HG03175 (cell line): ENCODE results near the gene VTN.

Experiments
- ATAC-seq: cut with Tn5 transposase; IDR thresholded peaks from one replicate; pipeline ENCODE4 v1.9.1; 2021; ENCODE audit warnings: mild to moderate bottlenecking, moderate library complexity; ENCODE audit not compliant: unreplicated experiment

VTN gene

GRCh38 chr17:28370744-28371103, 617 bp upstream of the VTN start:
- ATAC-seq = no peak

- ATAC-seq = no peak
Measured at GRCh38 chr17:28369684-28370034, 448 bp downstream of the VTN start.

- no peak for ATAC-seq
Measured at GRCh38 chr17:28368915-28369683, 1.0 kb downstream of the VTN start.

DNA sequence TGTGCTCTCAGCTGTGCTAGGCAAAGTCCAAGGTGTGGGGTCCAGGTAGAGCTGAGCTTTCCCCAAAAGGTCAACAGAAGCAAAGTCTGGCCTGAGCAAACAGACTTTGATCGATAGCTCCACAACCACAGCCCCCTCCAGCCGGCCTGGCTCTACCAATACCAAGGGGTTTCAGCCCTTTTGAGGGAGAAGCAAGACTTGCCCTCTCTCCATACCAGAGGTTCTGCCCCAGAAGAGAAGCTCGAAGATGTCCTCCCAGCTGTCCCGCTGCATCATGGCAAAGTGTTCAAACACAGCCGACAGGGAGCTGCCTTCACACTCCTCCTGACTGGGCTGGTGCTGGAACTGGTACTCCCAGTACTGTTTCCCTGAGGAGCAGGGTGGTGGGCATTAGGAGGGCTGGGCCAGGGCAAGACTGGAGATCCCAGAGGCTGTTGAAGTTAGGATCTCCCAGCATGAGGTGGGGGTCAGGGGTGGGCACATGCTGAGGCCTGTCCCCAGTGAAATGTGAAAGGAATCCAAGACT, 1.7 kb downstream of the VTN start:
- ATAC-seq = no peak

DNA sequence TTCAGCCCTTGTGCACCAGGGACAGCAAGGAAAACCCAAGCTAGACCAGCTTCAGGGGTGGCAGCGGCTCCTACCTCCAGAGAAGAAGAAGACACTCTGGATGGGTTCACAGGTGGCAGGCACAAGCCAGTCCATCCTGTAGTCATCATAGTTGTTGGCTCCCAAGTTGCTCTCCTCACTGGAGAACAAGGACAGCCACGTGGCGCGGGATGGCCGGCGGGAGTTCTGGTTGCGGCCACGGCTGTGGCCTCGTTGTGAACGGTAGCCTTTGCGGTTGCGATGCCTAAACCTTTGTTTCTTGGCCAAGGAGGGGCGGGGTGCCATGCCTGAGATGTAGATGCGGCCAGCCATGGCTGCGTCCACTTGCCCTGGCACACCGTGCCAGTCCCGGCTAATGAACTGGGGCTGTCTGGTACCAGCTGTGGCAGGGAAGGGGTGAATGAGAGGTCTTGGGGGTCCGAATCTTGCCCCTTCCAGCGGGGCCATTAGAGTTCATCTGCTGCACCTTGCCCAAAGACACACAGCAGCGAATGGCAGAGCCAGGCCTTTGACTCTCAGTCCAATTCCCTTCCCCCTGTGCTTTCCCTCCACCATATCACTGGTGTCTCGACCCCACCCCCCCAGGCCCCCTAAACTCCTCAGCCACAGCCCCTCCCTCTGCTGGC, 2.3 kb downstream of the VTN start:
- ATAC-seq = no peak

DNA sequence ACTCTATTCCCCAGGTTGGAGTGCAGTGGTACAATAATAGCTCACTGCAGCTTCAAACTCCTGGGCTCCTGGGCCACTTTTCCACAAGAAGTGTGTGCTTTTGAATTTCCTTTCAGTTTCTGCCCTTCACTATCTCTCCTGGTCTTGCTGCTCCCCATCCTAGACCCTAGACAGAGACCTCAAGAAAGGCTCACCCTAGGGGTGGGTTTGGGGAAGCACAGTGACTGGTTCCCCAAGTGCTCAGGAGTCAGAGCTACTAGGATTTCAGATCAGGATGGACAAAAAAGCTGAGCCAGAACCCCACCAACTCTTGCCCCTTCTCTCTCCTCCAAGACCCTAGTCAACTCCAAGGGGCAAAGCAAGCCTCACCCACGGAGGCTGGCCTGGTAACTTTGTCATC, 3.5 kb downstream of the VTN start:
- no peak for ATAC-seq

DNA sequence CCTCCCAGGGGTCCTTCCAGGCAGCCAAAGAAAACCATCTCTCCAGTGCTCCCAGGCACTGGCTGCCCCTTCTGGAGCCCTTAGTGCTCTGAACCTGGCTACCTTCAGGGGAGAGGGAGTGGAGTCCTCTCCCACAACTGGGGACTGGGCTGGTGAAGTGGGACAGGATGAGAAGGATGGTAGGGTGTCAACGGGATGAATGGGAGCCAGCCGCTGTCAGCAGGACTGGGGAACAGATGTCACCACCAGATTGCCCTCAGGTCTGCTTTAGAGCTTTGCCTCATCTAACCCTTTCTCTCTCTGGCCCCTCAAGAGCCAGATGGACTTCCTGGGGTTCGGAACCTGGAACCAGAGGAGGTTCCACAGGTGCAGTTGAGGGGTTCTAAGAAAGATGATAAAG, 4.6 kb downstream of the VTN start:
- ATAC-seq = no peak

DNA sequence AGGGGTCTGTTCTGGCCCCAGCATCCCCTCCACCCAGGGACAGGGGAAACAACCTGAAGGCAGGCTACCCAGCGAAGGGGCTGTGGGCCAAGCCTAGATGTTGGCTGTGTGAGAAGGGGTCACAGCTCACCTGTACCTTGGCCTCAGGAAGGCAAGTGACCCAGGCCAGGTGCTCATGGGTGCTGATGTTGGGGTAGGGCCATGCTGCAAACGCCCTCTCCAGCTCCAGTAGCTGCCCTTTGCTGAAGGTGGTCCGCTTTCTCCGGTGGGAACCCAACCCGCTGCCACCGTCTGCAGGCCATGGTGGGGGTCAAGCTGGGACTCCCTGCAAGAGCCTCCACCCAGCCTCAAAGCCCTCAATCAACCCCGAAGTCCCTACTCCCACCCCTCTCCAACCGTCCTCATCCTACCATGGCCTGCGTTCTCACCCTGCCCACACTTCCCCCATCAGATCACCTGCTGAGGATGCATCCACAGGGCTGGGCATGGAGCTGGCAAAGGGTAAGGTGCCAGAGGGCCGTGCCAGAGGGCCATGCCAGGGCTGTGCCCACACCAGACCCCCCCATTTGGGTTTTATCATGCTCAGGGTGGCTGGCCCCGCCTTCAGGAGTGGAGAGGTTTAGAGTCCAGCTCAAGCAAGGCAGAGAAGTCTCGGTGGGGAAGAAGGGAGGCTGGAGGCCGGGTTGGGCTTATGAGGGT, 5.3 kb downstream of the VTN start, which contains the start of gene SEBOX:
SEBOX (minus strand) TSS at position 535 of the 699 bp plus-strand sequence; CDS start at position 487, 48 bp downstream.
- ATAC-seq = no peak

DNA sequence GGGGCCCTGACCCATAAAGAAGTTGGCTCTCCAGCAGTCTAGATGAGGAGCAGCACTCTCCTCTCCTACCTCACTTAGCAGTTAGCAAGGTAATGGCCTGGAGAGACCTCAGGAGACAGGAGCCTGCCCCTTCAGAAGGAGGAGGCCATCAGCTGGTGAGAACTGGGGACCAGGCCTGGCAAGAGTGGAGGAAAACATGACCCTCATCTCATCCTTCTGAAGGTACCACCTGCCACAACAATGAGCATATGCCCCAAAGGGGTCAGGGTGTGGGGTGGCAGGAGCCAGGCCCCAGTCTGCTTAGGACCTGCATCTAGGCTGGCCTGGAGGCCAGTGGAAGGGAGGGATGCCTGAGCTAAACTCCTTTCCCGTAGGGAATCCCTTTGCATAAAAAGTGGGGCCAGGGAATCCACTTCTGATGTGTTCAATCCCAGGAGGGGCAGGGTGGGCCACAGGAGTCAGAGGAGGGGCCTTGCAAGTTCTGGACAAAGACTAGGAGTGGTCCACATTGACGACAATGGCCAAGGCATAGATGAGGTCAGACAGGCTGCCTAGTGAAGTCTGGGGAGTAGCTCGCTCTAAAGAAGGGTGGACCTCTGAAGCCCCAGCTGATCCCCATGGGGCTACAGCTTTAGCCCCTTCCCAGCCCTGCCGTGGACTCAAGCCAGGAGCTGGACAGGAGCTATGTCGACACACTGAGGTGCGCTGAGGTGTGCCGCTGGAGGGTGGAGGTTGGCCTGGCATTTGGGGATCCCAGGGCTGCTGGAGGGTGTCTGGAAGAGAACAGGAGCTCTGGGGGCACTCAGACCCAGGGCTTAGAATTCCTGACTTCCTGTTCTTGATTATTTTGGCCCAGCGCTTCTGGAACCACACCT, 6.1 kb downstream of the VTN start:
- no peak for ATAC-seq

- ATAC-seq = no peak
Measured at GRCh38 chr17:28363186-28363585, 6.9 kb downstream of the VTN start.

- no peak for ATAC-seq
Measured at GRCh38 chr17:28357901-28358197, 12.3 kb downstream of the VTN start.

- peak; percentile 97 for ATAC-seq
Measured at GRCh38 chr17:28357061-28357900, 12.8 kb downstream of the VTN start, which contains the start of gene POLDIP2. POLDIP2 (minus strand) TSS chr17:28357527; CDS start chr17:28357448, 79 bp downstream.

DNA sequence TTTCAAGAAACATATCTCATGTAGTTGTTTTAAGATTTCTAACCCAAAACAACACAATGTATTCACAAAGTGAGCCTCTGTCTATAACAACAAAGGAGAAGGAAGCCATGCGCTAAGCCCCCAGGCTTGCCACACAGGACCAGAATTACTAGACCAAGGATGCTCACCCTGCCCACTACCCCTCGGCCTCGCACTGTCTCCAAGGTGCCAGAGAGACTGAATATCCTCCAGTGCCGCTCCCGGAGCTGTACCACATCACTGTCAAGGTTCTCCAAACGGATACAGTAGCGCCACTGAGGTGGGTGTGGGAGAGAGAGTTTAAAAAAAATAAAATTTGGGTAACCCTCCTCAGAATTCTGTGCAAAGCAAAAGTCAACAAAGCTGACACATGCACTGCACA, 19.8 kb downstream of the VTN start:
- ATAC-seq = no peak

- no peak for ATAC-seq
Measured at GRCh38 chr17:28348979-28349378, 21.1 kb downstream of the VTN start.

- ATAC-seq = no peak
Measured at GRCh38 chr17:28347261-28347891, 22.7 kb downstream of the VTN start.

DNA sequence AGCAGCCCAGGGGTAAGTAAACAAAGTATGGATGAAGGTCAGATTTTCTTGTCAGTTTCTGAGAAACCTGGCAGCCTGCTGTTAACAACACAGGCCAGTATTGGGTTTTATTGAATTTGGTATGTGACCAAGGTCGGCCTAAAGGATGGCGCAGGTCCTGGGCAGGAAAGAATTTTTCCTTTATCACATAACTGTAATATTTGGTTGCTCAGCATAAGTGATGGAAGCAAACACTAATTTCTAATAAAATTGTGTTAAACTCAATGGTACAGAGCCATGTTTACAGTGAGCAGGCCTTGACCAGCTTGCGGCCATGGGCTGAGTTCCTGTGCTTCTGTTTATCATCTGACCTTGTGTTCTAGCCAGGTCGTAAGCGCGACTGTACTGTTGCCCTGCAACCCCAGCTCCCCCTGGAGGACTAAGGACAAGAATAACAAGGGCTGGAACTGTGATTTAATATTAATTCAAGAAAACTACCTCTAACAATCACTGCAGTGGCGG, 23.3 kb downstream of the VTN start:
- ATAC-seq = no peak

- no peak for ATAC-seq
Measured at GRCh38 chr17:28346199-28346580, 23.9 kb downstream of the VTN start.

- no peak for ATAC-seq
Measured at GRCh38 chr17:28345419-28346198, 24.5 kb downstream of the VTN start.
